T-helper 2 cell treated with Interferon-gamma antibody and Interleukin-4, amounts not matched to agents 5 μg/mL and 100 μg/mL, for 36 hours (primary cell): ENCODE data around the gene TASL.
"Not testable (repeated sequence)": the region's sequence is repeated elsewhere in the genome, so short reads cannot be mapped to it uniquely, and the experiment has no call there.

ENCODE experiments used
- DNase-seq: peaks from one replicate; pipeline ENCODE4 v3.0.0; 2021; ENCODE audit warnings: low spot score
- H3K27ac Mint-ChIP-seq: one replicate; pipeline ENCODE4 v1.8.0; 2021; ENCODE audit warnings: mild to moderate bottlenecking, mixed read lengths
- H3K27me3 Mint-ChIP-seq: one replicate; pipeline ENCODE4 v1.8.0; 2021; ENCODE audit warnings: low read depth, mixed read lengths
- H3K36me3 Mint-ChIP-seq: one replicate; pipeline ENCODE4 v1.8.0; 2021; ENCODE audit warnings: low read depth, mixed read lengths
- H3K4me1 Mint-ChIP-seq: one replicate; pipeline ENCODE4 v1.8.0; 2021; ENCODE audit warnings: low read depth, mixed read lengths
- H3K4me3 Mint-ChIP-seq: one replicate; pipeline ENCODE4 v1.8.0; 2022; ENCODE audit warnings: mild to moderate bottlenecking, moderate library complexity, mixed read lengths
- H3K9me3 Mint-ChIP-seq: one replicate; pipeline ENCODE4 v1.8.0; 2021; ENCODE audit warnings: mixed read lengths

TASL gene

DNA sequence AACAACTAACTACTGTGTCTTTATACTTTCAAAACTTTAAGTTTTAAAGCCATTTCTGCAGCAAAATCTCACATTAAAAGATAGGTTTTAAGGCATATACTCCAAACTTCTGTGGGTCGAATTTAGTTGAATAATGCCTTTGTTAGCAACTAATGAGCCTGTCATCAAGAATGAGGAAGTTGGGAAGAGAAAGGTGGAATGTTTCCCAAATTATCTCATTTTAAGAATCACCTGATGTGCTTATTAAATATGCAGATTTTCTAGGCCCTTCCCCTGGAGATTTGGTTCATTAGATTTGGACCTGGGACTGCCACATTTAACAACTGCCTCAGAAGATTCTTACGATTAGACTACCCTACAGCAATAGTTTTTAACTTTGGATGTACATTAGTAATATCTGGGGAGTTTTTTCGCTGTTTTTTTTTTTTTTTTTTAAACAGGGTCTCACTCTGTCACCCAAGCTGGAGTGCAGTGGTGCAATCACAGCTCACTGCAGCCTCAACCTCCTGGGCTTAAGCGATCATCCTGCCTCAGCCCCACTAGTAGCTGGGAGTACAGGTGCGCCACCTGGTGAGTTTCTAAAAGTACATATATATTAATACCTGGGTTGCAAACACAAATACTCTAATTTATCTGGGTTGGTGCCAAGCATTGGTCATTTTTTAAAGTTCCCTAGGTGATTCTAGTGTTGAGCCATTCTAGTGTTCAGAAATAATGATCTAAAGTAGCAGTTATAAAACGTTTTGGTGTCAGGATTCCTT is 16.1 kb upstream of the TASL start:
- no peaks in the 10 kb centered on the region for H3K9me3 Mint-ChIP-seq
- H3K4me1 Mint-ChIP-seq, result peaks cover 8% of the 10 kb centered on the region
- no peak overlapping the region for H3K27ac Mint-ChIP-seq
- H3K36me3 Mint-ChIP-seq, result no peaks in the 10 kb centered on the region
- DNase-seq, result no peak
- H3K4me3 Mint-ChIP-seq, result no peak overlapping the region
- peaks cover 5% of the 10 kb centered on the region for H3K27me3 Mint-ChIP-seq

- Mint-ChIP-seq H3K36me3 (no peaks in the 10 kb centered on the region), H3K4me3 (no peak overlapping the region), H3K27me3 (peaks cover 5% of the 10 kb centered on the region), H3K4me1 (peaks cover 7% of the 10 kb centered on the region), H3K9me3 (no peaks in the 10 kb centered on the region), H3K27ac (no peak overlapping the region)
- DNase-seq, result no peak
These were observed 15.3 kb upstream of the TASL start for GRCh38 chrX:30592831-30593230.

GRCh38 chrX:30590368-30590767 is 12.8 kb upstream of the TASL start:
- no peak overlapping the region for H3K4me3 Mint-ChIP-seq
- H3K9me3 Mint-ChIP-seq, result no peaks in the 10 kb centered on the region
- H3K27ac Mint-ChIP-seq, result no peak overlapping the region
- no peaks in the 10 kb centered on the region for H3K36me3 Mint-ChIP-seq
- H3K27me3 Mint-ChIP-seq, result peaks cover 5% of the 10 kb centered on the region
- no peak for DNase-seq
- H3K4me1 Mint-ChIP-seq, result peaks cover 2% of the 10 kb centered on the region

DNA sequence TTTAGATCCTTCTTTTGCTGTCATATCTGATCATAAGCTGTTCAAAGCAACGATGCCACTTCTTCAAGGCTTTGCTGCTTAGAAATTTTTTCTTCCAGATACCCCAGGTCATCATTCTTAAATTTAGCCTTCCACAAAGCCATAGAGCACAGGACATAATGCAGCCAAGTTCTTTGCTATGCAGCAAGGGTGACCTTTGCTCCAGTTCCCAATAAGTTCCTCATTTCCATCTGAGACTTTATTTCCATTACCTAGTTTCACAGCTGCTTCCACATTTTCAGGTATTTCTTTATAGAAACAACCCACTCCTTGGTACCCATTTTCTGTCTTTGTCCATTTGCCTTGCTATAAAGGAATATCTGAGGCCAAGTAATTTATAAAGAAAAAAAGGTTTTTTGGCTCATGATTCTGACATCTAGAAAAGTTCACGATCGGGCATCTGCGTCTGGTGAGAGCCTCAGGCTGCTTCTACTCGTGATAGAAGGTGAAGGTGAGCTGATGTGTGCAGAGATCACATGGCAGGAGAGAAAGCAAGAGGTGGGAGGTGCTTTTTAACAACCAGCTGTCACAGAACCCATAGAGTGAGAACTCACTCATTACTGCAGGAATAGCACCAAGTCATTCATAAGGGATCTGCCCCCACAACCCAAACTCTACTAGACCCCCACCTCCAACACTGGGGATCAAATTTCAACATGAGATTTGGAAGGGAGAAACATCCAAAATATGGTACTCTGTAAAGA is 11.8 kb upstream of the TASL start:
- Mint-ChIP-seq H3K27me3 (peaks cover 5% of the 10 kb centered on the region), H3K36me3 (no peaks in the 10 kb centered on the region), H3K27ac (no peak overlapping the region), H3K9me3 (no peaks in the 10 kb centered on the region), H3K4me3 (no peak overlapping the region), H3K4me1 (peaks cover 2% of the 10 kb centered on the region)
- DNase-seq, result no peak

- Mint-ChIP-seq H3K4me1 (no peaks in the 10 kb centered on the region), H3K27ac (no peak overlapping the region), H3K4me3 (no peak overlapping the region), H3K36me3 (no peaks in the 10 kb centered on the region), H3K9me3 (no peaks in the 10 kb centered on the region), H3K27me3 (peaks cover 5% of the 10 kb centered on the region)
- DNase-seq, result no peak
These were observed 8.9 kb upstream of the TASL start for GRCh38 chrX:30586516-30586915.

DNA sequence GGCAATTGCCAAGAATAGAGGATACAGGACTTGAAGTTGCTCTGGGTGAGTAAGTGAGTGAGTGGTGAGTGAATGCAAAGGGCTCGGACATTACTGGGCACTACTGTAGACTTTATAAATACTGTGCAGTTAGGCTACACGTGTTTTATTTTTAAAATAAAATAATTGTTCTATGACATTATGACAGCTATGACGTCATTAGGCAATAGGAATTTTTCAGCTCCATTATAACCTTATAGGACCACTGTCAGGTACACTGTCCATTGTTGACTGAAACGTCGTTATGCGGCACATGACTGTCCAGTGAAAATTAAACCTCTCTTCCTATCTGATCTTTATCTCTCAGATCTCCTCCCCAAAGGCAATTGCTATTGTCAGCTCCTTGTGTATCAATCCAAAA is 5.1 kb upstream of the TASL start:
- no peaks in the 10 kb centered on the region for H3K27me3 Mint-ChIP-seq
- no peaks in the 10 kb centered on the region for H3K4me1 Mint-ChIP-seq
- no peak overlapping the region for H3K4me3 Mint-ChIP-seq
- H3K9me3 Mint-ChIP-seq, result no peaks in the 10 kb centered on the region
- DNase-seq, result no peak
- no peak overlapping the region for H3K27ac Mint-ChIP-seq
- H3K36me3 Mint-ChIP-seq, result no peaks in the 10 kb centered on the region

DNA sequence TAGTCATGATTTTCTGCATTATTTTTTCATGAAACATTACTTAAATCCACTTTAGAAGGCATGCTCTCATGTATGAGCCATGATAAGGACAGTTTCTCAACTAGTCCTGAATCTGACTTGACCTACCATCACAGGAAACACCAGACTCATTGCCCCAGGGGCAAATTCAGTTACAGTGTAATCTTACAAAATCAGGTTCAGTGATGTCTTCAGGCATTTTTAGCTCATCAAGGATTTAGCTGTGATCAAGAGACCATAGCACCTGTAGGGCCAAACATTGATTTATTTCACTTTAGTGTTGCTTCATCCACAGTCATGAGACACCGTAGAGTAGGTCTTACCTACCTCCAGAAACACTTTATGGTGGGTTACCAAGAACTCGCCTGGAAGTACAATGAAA is 3.1 kb upstream of the TASL start:
- Mint-ChIP-seq H3K27me3 (no peaks in the 10 kb centered on the region), H3K9me3 (no peaks in the 10 kb centered on the region), H3K36me3 (peaks cover 2% of the 10 kb centered on the region), H3K4me1 (peaks cover 2% of the 10 kb centered on the region), H3K4me3 (no peak overlapping the region), H3K27ac (no peak overlapping the region)
- DNase-seq, result no peak

- Mint-ChIP-seq H3K27me3 (no peaks in the 10 kb centered on the region), H3K9me3 (no peaks in the 10 kb centered on the region), H3K27ac (peak overlapping the region; percentile 98), H3K36me3 (peaks cover 13% of the 10 kb centered on the region), H3K4me3 (peak overlapping the region; percentile 95), H3K4me1 (peaks cover 18% of the 10 kb centered on the region)
- DNase-seq, result no peak
These were observed 685 bp downstream of the TASL start for GRCh38 chrX:30576881-30577280.

- Mint-ChIP-seq H3K27ac (no peak overlapping the region), H3K4me3 (peak overlapping the region; percentile 56), H3K4me1 (peaks cover 25% of the 10 kb centered on the region), H3K36me3 (peaks cover 14% of the 10 kb centered on the region), H3K9me3 (no peaks in the 10 kb centered on the region), H3K27me3 (no peaks in the 10 kb centered on the region)
- DNase-seq, result no peak
These were observed 4.4 kb downstream of the TASL start for GRCh38 chrX:30573125-30573524.

DNA sequence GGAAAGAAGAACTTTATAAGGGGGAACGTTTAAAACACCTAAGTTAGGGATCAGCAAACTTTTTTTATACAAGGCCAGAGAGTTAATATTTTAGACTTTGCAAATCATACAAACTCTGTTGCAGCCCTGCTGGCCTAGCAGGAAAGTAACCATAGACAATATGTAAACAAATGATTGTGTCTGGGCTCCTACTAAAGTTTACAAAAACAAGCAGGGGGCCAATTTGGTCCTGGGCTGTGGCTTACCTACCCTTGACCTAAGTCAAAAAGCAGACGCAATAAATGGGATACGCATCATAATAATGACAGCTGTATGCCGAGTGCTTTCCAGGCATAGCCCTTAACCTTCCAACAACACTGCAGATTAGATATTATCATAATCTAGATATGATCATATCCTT is 4.9 kb downstream of the TASL start:
- Mint-ChIP-seq H3K27me3 (no peaks in the 10 kb centered on the region), H3K4me3 (peak overlapping the region; percentile 39), H3K27ac (peak overlapping the region; percentile 10), H3K36me3 (peaks cover 14% of the 10 kb centered on the region), H3K9me3 (no peaks in the 10 kb centered on the region), H3K4me1 (peaks cover 26% of the 10 kb centered on the region)
- no peak for DNase-seq

DNA sequence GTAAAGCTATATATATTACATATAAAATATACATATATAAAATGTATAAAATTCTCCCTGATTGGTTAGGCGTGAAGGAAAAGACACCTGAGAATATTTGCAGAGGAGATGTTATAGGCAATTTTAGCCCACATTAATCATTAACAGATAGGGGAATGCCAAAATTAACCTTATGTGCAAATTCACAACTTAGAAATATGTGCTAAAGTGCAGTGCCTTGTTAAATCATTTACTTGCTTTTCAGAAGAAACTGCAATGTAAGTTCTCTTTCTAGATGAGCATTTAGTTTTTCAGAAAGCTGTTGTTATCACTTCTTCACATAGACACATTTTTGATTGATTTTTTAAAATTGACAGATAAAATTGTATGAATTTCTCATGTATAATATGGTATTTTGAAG is 5.6 kb downstream of the TASL start:
- DNase-seq, result no peak
- H3K4me3 Mint-ChIP-seq, result no peak overlapping the region
- H3K27ac Mint-ChIP-seq, result no peak overlapping the region
- peaks cover 26% of the 10 kb centered on the region for H3K4me1 Mint-ChIP-seq
- H3K27me3 Mint-ChIP-seq, result no peaks in the 10 kb centered on the region
- peaks cover 16% of the 10 kb centered on the region for H3K36me3 Mint-ChIP-seq
- H3K9me3 Mint-ChIP-seq, result no peaks in the 10 kb centered on the region

- H3K27me3 Mint-ChIP-seq, result no peaks in the 10 kb centered on the region
- DNase-seq, result no peak
These were observed 7.1 kb downstream of the TASL start for GRCh38 chrX:30570505-30570904.

DNA sequence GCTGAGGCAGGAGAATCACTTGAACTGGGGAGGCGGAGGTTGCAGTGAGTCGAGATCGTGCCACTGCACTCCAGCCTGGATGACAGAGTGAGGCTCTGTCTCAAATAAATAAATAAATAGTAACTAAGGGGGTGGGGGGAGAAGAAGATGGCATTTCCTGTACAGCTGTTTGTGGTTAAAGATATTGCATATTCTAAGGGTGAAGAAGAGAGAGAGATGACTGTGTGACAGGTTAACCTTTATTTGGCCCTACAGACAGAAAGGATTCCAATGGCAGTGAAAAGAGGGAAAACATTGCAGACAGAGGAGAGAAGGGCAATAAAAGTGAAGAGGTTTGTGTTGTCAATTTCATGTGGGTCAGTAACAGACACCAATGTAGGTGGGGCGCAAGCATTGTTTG is 9.4 kb downstream of the TASL start:
- Mint-ChIP-seq H3K27me3 (no peaks in the 10 kb centered on the region), H3K4me3 (no peak overlapping the region), H3K36me3 (peaks cover 20% of the 10 kb centered on the region), H3K4me1 (peaks cover 15% of the 10 kb centered on the region), H3K27ac (no peak overlapping the region), H3K9me3 (peaks cover 15% of the 10 kb centered on the region)
- DNase-seq, result no peak

More at GRCh38 chrX:30570505-30570904, 7.1 kb downstream of the TASL start:
- Mint-ChIP-seq H3K4me3 (no peak overlapping the region), H3K27ac (no peak overlapping the region), H3K4me1 (peaks cover 24% of the 10 kb centered on the region), H3K9me3 (no peaks in the 10 kb centered on the region), H3K36me3 (peaks cover 14% of the 10 kb centered on the region)

GRCh38 chrX:30563070-30563469 is 14.5 kb downstream of the TASL start:
- Mint-ChIP-seq H3K9me3 (peaks cover 15% of the 10 kb centered on the region), H3K36me3 (peaks cover 37% of the 10 kb centered on the region)
- not testable (repeated sequence) for H3K27ac Mint-ChIP-seq, DNase-seq, H3K4me3 Mint-ChIP-seq, H3K4me1 Mint-ChIP-seq, H3K27me3 Mint-ChIP-seq
